Kidney epithelial cell (primary cell): Measurements from ENCODE around the gene CD58. TPM values are rescaled to one million over a fixed set of nuclear protein-coding genes. Genes with fewer than 3 reads are reported as not detected.

Experiments
- DNase-seq: peaks from one replicate; pipeline ENCODE4 v3.0.0-alpha.2; 2010; ENCODE audit warnings: low read depth
- H3K27me3 ChIP-seq: 2 replicates; pipeline ENCODE4 v1.6.0; 2011; ENCODE audit warnings: low read length; ENCODE audit not compliant: control insufficient read depth, insufficient read depth
- H3K36me3 ChIP-seq: 2 replicates; pipeline ENCODE4 v1.5.1; 2011; ENCODE audit warnings: low read length; ENCODE audit not compliant: control insufficient read depth, insufficient read depth
- H3K4me3 ChIP-seq: 2 replicates; pipeline ENCODE4 v1.5.1; 2011; ENCODE audit warnings: low read depth, mild to moderate bottlenecking, control low read depth, low read length
- CTCF ChIP-seq: IDR thresholded peaks from 2 replicates; pipeline ENCODE4 v1.5.1; 2011; ENCODE audit warnings: mild to moderate bottlenecking, moderate library complexity, low read length, control low read depth, inconsistent platforms; ENCODE audit not compliant: insufficient read depth, poor library complexity, severe bottlenecking
- total RNA-seq: library from RNA; depleted of rRNA; stranded (reverse); fragments of >200 nt; gene quantifications from 2 replicates; pipeline ENCODE4 v1.2.3, GENCODE V29; 2015

The CD58 gene
- total RNA-seq, 1 donor from 2014 or later, result 25.4 TPM

GRCh38 chr1:116465845-116466685 lies 104.8 kb downstream of the CD58 start:
- Histone ChIP-seq H3K36me3 (no peaks in the 10 kb centered on the region), H3K27me3 (peaks cover 3% of the 10 kb centered on the region), H3K4me3 (no peak overlapping the region)
- DNase-seq, result no peak
- TF ChIP-seq CTCF, result no peak

- no peak for DNase-seq
- no peak for TF ChIP-seq CTCF
- no peak overlapping the region for H3K4me3 ChIP-seq
- H3K27me3 ChIP-seq, result peaks cover 5% of the 10 kb centered on the region
- no peaks in the 10 kb centered on the region for H3K36me3 ChIP-seq
Measured at GRCh38 chr1:116465477-116465844, 105.4 kb downstream of the CD58 start.

Other genes starting within 250 kb of the CD58 start
- 216 and 239 TPM in 2 replicates for gene ATP1A1, start 197.8 kb downstream of the CD58 start, total RNA-seq
- 34.8 and 39.0 TPM in 2 replicates for gene IGSF3, start 96.7 kb upstream of the CD58 start, total RNA-seq
- gene CD2, start 183.4 kb upstream of the CD58 start, total RNA-seq, result not detected in 2 replicates